GM19395 (cell line): ENCODE results near the gene ADCY9.
A peak's percentile ranks its signal among the peaks of the same experiment; 100 is the strongest.
"Not testable (repeated sequence)": the region's sequence is repeated elsewhere in the genome, so short reads cannot be mapped to it uniquely, and the experiment has no call there.

Experiments used
- ATAC-seq: cut with Tn5 transposase; IDR thresholded peaks from one replicate; pipeline ENCODE4 v1.9.1; 2021; ENCODE audit warnings: mild to moderate bottlenecking, moderate library complexity; ENCODE audit not compliant: unreplicated experiment

The ADCY9 gene

DNA sequence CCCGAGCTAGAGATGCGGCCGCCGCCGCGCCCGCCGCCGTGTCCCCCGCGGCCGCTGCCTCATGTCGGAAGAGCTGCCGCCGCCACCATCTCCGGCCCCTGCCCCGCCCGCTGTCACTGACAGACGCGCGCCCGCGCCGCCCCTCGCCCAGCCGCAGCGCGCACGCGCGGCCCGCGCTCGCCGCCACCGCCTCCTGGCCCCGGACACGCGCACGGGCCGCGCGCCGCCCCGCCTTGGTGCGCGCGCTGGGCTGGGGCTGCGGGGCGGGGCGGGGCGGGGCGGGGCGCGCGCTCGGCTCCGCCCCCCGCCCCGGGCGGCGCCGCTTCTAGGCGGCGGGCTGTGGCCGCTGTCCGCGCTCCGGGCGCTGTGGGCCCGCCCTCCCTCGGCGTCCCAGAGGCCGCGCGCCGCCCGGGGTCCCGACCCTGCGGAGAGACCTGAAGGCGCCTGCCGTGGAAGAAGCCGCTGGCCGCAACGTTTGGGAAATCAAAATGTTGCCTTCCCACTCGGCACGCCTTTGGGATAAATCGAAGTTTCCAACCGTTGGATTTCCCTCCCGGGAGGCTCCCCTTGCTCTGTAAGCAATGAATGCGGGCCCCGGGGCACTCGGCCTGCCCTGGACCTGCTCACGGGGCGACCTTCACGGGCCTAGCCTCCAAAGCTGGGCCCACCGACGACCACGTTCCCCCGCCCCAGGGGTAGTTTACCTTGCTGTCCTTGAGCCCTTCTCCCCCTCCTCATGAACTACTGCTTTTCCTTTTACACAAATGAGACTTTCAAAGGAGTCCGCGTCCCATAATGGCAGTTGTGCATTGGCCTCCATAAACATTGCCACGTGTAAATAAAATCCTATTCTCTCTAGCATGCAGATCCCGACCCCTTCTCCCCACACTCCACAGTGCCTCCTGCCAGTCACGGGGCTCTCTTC is at the start of gene ADCY9:
ADCY9 (minus strand) TSS at position 118 of the 925 bp plus-strand sequence. CDS start 1,000 bp downstream, outside the sequence.
- peak; percentile 57 for ATAC-seq

DNA sequence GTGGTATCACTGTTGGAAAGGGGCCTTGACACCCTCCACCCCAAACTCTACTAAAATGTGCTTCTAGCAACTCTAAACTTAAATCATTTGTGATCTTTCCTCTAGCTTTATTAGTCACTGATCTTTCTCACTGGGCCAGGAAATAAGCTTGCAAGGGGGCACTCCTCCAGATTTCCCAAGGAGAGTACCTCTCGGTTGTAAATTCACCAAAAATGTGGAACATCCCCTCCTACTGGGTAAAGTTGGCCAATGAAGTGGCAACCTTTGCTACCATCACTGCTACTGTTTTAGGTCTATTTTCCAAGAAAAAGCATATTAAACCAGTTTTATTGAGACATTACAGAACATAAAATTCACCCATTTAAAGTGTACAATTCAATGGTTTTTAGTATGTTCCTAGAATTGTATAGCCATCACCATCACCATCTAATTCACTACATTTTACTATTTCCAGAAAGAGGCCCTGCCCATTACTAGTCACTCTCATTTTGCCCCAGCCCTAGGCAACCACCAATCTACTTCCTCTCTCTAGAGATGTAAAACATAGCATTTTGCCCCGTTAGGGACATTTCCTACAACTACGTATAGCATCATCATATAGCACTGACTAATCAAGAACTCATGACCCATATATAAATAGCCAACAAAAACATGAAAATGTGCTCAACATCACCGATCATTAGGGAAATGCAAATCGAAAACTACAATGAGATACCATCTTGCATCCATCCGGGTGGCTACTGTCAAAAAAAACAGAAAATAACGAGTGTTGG is 44.6 kb upstream of the ADCY9 start:
- ATAC-seq, result no peak

DNA sequence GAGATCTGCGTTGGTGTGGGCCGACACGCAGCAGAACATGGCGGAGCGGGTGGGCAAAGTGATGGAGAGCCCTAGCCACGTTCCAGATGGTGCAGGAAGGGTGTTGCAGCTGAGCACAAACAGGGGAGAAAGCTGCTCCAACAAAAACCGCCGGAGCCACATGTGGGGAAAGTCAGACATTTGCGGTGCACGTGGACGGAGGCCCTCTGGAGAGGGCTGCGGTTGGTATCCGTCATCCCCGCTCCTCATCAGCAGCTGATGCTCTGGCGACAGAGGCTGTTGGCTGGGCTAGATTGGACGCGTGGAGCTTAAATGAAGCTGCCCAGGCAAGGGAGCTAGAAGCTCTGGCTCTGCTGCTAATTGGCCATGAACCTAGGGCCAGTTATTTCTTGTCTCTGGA is 43.5 kb upstream of the ADCY9 start:
- no peak for ATAC-seq

DNA sequence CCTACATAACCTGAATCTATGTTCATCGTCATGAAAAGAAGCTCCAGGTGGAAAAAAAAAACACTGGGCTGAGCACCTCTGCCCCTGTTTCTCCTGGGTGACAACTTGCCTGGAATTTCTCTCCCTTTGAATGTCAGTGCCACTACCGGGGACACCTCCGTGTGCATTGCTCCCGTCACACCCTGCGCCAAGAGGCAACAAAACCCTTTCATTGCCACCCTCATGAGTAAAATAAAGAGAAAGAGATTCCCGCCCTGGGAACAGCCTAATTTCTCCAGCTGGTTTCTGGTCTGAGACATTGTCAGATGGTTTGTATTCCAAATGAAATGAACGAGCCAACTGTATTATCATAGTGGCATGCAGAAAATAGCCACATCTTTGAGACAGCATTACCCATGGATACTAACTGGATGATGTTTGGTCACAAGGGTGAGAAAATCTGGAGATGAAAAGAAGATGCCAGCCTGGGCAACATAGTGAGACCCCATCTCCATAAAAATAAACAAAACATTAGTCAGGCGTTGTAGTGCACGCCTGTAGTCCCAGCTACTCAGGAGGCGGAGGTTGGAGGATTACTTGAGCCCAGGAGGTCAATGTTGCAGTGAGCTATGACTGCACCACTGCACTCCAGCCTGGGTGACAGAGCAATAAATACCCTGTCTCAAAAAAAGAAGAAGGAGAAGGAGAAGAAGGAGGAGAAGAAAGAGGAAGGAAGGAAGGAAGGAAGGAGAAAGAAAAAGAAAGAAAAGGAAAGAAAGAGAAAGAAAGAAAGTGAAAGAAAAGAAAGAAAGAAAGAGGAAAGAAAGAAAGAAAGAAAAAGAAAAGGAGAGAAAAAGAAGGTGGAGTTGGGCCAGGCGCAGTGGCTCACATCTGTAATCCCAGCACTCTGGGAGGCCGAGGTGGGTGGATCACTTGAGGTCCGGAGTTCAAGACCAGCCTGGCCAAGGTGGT is 42.2 kb upstream of the ADCY9 start:
- no peak for ATAC-seq

DNA sequence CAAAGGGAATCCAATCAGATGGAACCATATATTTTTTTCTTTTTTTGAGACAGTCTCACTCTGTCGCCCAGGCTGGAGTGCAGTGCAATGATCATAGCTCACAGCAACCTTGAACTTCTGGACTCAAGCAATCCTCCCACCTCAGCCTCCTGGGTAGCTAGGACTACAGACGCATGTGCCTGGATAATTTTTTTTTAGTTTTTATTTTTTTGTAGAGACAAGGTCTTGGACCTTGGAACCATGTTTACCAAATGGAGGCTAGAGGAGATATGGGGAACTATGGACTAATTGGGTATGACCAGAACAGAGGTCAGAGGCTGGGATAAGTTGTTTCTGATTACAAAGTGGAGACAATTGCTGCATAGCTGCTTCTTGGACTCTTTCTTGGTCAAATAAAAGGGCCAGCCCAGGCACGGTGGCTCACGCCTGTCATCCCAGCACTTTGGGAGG is 41.2 kb upstream of the ADCY9 start:
- no peak for ATAC-seq

DNA sequence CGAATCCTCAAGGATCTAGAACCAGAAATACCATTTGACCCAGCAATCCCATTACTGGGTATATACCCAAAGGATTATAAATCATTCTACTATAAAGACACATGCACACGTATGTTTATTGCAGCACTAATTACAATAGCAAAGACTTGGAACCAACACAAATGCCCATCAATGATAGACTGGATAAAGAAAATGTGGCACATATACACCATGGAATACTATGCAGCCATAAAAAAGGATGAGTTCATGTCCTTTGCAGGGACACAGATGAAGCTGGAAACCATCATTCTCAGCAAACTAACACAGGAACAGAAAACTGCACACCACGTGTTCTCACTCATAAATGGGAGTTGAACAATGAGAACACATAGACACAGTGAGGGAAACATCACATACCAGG is 40.3 kb upstream of the ADCY9 start:
- ATAC-seq, result not testable (repeated sequence)

DNA sequence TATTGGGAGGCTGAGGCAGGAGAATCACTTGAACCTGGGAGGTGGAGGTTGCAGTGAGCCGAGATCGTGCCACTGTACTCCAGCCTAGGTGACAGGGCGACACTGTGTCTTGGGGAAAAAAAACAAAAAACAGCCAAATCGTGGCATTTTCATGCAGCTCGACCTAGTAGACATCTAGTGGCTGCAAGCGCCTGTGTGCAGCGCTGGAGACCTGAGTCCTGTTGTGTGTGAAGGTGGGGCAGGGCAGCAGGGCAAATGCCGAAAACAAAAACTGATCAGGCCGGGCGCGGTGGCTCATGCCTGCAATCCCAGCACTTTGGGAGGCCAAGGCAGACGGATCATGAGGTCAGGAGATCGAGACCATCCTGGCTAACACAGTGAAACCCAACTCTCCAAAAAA is 37.1 kb upstream of the ADCY9 start:
- ATAC-seq, result not testable (repeated sequence)

DNA sequence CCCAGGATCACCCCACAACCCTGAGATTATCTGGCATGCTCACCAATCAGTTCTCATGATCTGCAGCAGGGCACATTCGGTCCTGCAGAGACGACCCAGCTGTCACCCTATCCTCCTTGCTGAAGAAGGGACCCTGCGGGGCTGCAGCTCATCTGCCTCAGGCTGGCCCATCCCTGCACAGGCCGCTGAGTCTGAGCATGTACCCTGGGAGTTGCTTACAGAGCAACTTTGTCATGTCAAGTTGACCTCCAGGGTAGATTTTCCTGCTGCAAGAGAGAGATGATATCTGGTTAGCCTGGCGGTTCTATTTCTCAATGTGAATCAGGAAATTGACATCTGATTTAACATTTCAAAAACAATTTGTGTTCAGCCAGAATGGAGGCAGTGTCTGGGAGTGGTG is 36.0 kb upstream of the ADCY9 start:
- ATAC-seq, result no peak

DNA sequence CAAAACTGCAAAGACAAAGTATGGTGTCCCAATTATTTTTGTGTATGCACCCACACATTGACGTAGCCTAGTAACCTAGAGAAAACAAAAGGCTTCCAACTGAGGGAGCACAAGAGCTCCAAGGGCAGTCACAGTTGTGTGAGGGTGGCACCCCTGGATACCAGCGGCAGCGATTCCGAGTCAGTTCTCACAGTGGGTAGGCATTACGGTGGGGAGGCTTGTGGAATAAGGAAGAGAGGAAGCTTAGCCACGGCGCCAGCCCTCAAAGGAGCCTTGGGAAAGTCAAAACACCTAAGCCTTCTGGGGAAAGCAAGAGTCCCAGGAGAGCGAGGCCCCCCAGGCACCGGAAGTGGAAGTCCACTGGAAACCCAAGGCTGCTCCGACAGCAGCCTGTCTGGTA is 31.0 kb upstream of the ADCY9 start:
- ATAC-seq, result no peak

DNA sequence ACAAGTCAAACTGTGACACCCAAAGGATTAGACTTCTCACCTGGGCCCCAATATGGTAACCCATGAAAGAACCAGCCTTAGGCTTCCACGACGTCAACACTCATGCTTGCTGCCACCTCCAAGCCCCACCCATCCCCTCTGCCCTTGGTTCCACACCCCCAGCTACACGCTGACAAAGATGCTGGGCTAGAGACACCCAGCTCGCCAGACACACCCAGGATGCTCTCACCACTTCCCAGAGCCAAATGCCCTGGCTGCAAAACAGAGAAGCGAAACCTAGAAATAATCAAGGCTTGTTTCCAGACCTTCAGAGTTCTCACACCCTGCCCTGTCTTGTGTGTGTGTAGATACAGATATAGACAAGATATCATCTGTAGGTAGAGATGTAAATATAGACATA is 26.0 kb upstream of the ADCY9 start:
- ATAC-seq, result no peak

DNA sequence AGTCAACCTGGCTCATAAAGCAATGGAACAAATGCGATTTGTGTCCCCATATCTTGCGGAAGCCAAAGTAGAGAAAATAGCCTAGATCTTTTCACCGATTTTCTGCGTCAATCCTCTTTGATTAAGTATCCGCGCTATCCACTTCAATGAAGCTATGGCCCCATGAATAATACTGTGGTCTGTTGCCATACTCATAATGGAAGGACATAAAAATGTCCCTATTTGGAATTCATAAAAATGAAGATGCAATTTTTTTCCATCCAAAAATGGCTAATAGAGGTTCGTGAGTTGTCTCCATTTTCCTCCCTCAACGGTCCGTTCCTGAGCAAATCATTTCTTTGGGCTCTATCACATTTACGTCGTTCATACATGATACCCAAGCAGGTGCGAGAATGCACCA is 25.4 kb upstream of the ADCY9 start:
- no peak for ATAC-seq

DNA sequence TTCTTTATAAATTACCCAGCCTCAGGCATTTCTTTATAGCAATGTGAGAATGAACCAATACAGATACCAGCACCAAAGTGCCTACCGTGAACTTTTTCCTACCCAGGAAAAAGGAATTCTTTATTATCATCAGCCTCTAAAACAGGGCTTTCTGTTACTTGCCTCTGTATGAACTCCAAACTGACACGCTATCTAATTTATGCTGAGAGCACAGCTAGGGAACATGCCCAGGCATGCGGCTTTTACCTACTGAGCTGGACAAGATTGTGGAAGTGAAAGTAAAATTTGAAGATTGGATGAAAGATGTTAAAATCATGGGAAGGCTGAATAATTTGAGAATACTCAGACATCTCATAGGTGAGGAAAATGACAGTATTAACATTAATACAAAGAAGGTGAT is 24.4 kb upstream of the ADCY9 start:
- ATAC-seq, result no peak

DNA sequence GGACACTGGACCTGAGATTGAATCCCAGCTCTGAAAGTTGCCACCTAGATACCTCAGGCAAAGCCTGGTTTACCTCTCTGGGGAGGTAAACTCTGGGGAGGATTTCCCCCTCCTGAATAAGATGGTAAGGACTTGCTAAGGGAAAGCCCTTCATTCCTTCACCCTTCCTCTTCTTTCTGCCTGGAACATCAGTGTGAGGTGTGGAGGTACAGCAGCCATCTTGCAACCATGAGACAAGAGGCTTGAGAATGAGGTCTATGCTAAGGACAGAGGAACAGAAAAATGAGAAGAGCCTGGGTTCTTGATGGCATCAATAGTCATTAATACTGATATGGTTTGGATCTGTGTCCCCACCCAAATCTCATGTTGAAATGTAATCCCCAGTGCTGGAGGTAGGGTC is 23.7 kb upstream of the ADCY9 start:
- no peak for ATAC-seq

DNA sequence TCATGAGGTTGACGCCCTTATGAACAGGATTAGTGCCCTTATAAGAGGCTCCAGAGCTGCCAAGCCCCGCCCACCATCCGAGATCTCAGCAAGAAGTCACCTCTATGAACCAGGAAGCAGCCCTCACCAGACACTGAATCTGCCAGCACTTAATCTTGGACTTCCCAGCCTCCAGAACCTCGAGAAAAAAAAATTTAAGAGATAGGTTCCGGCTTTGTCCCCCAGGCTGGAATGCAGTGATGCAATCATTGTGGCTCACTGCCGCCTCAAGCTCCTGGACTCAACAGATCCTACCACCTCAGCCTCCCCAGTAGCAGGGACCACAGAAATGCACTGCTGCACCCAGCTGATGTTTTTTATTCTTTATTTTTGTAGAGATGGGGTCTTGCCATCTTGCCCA is 22.5 kb upstream of the ADCY9 start:
- no peak for ATAC-seq

DNA sequence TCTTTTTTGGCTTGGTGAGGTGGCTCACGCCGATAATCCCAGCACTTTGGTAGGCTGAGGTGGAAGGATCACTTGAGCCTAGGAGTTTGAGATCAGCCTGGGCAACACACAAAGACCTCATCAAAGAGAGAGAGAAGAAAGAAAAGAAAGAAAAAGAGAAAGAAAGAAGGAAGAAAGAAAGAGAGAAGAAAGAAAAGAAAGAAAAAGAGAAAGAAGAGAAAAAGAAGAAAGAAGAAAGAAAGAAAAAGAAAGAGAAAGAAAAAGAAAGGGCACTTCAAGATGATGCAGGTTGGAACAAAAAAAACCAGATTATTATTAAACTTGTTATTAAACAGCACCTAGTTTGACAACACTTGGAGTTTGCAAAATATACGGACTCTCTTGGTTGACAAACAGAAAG is 21.2 kb upstream of the ADCY9 start:
- no peak for ATAC-seq

DNA sequence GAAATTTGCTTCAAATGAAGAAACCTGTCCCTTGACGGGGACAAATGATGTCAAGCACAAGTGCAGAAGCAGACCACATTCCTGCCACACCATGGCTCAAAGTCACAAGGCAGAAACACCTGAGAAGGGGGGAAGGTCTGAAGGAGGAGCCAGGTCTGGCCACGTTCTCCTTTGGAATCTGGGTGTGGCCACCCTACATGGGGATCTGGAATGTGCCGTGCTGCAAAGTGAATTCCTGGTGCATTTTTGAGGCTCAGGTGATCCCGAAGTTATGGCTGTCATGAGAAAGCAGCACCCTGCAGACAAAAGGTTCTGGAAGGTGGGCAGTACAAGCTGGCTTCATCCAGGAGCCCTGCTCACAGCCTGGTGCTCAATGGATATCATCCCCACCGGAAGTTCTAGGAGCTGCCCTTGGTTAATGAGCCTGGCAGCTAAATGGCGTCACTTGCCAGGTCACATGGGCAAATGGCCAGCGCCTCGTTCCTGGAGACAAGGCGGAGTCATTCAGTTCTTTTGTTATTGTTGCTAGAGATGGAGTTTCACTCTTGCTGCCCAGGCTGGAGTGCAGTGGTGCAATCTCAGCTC is 20.1 kb upstream of the ADCY9 start:
- no peak for ATAC-seq

DNA sequence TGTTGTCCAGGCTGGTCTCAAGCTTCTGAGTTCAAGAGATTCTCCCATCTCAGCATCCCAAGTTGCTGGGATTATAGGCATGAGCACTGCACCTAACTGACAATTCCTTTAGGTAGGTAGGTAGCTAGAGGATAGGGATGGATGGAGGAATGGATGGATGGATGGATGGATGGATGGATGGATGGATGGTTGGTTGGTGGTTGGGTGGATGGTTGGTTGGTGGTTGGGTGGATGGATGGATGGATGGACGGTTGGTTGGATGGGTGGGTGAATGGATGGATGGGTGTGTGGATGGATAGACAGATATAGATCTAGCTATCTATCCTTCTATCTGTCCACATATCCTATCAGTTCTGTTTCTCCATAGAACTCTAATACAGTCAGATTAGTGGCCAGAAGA is 19.3 kb upstream of the ADCY9 start:
- no peak for ATAC-seq

DNA sequence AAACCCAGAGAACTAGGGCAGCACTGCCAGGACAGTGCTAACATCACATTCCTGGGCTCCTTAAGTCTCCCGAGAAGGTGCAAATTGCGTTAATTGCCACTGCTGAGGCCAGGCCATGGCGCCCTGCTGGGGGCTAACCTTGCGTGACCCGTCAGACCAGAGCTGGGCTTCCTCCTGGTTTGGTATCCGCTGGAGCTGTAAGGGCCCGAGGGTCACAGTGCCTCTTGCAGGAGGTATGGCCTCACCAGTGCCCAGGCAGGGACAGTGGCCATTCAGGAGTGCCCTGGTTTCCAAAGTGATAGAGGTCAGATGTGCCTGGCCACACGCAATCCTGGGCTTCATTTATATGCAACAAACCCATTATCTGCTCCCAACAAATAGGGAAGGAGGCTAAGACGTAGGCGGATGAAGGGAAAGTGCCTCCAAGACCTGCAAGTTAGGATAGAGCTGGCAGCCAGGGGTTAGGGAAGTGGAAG is 17.7 kb upstream of the ADCY9 start:
- no peak for ATAC-seq

DNA sequence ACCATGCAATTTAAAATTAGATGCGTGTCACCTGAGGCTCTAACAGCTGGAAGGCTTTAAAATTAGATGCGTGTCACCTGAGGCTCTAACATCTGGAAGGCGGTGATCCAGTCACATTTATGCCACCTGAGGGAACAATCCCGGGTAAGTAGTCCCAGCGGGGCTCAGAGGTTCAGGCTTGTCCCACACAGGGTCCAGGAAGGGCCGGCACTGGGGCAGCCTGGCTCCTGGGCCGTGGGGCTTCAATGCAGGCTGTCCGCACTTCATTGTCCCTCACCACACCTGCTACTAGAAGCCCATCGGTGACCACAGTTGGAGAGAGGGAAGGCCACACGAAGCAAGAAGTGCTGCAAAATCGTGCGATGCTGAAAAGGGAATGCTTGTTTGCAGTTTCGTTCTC is 15.4 kb upstream of the ADCY9 start:
- no peak for ATAC-seq

DNA sequence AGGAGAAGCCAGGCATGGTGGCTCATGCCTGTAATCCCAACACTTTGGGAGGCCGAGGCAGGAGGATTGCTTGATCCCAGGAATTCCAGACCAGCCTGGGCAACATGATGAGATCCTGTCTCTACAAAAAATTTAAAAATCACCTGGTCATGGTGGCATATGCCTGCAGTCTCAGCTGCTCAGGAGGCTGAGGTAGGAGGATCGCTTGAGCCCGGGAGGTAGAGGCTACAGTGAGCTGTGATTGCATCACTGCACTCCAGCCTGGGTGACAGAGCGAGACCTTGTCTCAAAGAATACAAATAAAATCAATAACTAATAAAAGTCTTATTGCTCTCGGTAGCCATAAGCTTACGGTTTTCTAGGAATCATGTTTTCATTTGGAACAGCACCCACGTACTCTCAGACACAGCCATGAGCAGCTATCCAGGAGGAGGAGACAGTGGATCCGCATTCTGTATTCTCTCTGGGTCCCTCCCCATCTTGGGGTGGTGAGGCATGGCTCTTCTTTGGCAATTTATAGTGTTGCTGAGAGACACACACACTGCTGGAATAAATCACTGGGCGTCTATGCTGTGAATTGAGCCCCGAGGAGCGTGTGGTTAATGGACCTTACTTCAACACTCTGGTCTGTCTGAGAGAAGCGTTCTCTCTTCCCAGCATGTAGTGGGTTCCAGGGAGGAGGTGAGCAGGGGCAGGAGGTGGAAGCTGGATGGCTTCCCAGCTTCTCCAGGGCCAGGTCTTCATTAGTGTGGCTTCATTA is 8.5 kb upstream of the ADCY9 start:
- ATAC-seq, result no peak
